Measurements from ENCODE around the gene LRMDA. TPM values are rescaled to one million over a fixed set of nuclear protein-coding genes. Genes with fewer than 3 reads are reported as not detected.

Gene LRMDA
- total RNA-seq, 6 experiments from 2014 or later, result 0.32 TPM; not detected in 5

DNA sequence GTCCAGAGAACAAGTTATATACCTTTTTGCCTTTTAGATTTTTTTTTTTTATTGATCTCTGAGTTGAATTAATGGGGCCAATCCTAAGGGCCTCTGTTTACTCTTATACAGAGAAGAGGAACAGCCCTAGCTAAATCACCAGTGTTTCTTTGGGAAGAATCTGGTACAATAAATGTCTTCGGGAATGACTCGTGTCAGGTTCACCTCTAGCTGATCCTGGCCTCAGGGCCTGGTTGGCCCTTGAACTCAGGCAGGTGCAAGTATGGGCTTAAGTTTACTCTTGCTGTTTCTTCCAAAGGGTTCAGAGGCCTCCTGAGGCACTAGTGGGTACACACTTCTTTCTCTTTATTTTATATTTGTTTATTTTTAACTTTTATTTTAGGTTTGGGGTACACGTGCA is 71.0 kb downstream of the LRMDA start:
- no peak for DNase-seq
- Mint-ChIP-seq H3K27me3 (ENCODE audit: insufficient read depth) (peaks cover 8% of the 10 kb centered on the region), H3K9me3 (no peaks in the 10 kb centered on the region), H3K4me1 (ENCODE audit: low read depth) (peaks cover 5% of the 10 kb centered on the region; the same call in 1 of the 2 replicates), H3K27ac (no peak overlapping the region), H3K36me3 (ENCODE audit: low read depth) (no peaks in the 10 kb centered on the region), H3K4me3 (no peak overlapping the region)
- TF ChIP-seq, protein P1, sequence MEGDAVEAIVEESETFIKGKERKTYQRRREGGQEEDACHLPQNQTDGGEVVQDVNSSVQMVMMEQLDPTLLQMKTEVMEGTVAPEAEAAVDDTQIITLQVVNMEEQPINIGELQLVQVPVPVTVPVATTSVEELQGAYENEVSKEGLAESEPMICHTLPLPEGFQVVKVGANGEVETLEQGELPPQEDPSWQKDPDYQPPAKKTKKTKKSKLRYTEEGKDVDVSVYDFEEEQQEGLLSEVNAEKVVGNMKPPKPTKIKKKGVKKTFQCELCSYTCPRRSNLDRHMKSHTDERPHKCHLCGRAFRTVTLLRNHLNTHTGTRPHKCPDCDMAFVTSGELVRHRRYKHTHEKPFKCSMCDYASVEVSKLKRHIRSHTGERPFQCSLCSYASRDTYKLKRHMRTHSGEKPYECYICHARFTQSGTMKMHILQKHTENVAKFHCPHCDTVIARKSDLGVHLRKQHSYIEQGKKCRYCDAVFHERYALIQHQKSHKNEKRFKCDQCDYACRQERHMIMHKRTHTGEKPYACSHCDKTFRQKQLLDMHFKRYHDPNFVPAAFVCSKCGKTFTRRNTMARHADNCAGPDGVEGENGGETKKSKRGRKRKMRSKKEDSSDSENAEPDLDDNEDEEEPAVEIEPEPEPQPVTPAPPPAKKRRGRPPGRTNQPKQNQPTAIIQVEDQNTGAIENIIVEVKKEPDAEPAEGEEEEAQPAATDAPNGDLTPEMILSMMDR (IDR thresholded peaks at IDR 0.05), result no peak

DNA sequence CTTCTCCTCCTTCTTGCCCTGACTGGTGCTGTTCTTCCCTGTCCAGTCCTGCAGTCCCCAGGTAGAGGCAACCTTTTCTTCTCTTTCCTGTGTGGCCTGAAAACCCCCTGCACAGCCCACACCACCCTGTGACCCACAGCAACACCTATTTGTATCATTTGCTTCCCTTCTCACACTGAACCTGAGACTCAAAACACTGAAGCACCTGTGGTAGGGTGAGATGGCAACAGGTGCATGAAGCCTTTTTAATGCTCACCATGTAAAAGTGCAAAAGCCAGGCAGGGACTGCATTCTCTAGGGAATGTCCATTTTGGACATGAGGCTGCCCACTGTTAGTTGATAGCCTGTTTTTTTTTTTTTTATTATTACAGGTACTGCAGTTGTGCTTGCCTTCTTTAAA is 71.4 kb downstream of the LRMDA start:
- no peak overlapping the region for H3K27ac Mint-ChIP-seq
- H3K4me3 Mint-ChIP-seq, result no peak overlapping the region
- peaks cover 5% of the 10 kb centered on the region; the same call in 1 of the 2 replicates for H3K4me1 Mint-ChIP-seq (ENCODE audit: low read depth)
- TF ChIP-seq, protein P1 (IDR thresholded peaks at IDR 0.05), result no peak
- H3K27me3 Mint-ChIP-seq (ENCODE audit: insufficient read depth), result peaks cover 8% of the 10 kb centered on the region
- DNase-seq, result no peak
- H3K36me3 Mint-ChIP-seq (ENCODE audit: low read depth), result no peaks in the 10 kb centered on the region
- H3K9me3 Mint-ChIP-seq, result no peaks in the 10 kb centered on the region

DNA sequence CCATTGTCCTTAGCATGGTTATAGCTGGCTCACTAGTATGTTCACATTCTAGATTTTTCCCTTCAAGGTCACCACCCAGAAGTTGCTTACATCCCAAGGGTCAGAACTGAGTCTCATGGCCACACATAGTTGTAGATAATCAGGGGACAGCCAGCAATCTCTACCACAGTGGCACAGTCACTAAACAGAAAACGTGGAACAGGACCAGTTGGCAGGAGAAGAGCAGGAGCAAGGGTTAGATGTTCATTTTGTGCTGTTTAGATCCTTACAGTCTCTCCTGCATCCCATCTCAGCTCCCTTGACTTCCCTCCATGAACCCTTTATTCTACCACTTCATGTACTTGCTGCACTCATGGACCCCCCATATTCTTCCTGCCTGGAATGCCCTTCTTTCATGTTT is 73.9 kb downstream of the LRMDA start:
- no peaks in the 10 kb centered on the region for H3K4me1 Mint-ChIP-seq (ENCODE audit: low read depth)
- no peak overlapping the region for H3K4me3 Mint-ChIP-seq
- no peaks in the 10 kb centered on the region for H3K36me3 Mint-ChIP-seq (ENCODE audit: low read depth)
- H3K27ac Mint-ChIP-seq, result no peak overlapping the region
- TF ChIP-seq, protein P1 (IDR thresholded peaks at IDR 0.05), result no peak
- H3K9me3 Mint-ChIP-seq, result no peaks in the 10 kb centered on the region
- H3K27me3 Mint-ChIP-seq (ENCODE audit: insufficient read depth), result peaks cover 8% of the 10 kb centered on the region
- no peak for DNase-seq

DNA sequence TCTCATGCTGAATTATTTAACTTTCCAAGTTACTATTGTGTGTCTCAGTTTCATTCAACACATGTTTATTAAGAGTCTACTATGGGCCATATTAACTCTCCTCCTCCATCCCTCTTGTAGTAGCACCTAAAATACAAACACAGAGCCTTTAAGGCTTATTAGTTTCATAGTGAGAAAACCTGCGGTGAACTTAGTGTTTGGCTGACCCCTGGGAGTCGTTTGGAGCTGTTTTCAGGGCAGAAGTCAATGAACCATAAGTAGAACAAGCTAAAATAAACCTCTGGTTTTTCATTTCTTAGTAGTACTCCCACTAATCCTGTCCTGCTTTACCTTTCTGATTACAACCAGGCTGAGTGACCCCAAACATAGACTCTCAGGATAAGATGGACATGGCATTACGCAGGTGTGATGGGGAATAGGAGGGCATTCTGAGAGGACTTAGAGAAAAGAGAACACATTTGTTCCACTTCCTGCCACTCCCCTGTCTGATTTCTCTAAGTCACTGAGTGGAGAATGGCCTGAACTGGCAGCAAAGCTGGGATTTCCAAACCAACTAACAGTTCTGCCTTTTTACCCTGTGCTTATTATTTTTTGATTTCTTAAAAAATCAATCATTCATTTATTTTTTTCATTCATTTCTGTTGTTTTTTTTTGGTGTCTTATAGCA is 74.5 kb downstream of the LRMDA start:
- Mint-ChIP-seq H3K27me3 (ENCODE audit: insufficient read depth) (peaks cover 4% of the 10 kb centered on the region), H3K36me3 (ENCODE audit: low read depth) (no peaks in the 10 kb centered on the region), H3K4me3 (no peak overlapping the region), H3K27ac (no peak overlapping the region), H3K9me3 (no peaks in the 10 kb centered on the region), H3K4me1 (ENCODE audit: low read depth) (no peaks in the 10 kb centered on the region)
- no peak for DNase-seq
- TF ChIP-seq, protein P1 (IDR thresholded peaks at IDR 0.05), result no peak

DNA sequence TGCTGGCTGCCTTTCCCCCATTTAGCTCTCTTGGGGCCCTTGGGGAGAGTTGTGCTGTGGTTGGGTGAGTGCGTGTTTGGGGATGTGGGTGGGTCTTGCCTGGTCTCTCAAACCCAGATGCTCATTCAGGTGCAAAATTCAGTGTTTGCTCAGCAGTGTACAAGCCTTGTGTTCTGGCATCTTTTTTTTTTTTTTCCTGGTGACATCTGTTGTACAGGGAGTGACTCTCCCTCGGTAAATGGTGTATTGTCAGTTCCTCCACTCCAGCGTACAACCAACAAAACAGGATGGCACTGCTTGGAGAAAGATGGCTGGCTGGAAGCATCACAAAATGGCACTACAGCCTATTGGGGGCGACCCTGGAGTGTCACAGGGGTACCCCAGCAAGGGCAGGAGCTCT is 75.5 kb downstream of the LRMDA start:
- H3K4me1 Mint-ChIP-seq (ENCODE audit: low read depth), result no peaks in the 10 kb centered on the region

More for the DNA sequence above, 75.5 kb downstream of the LRMDA start:
- Mint-ChIP-seq H3K9me3 (no peaks in the 10 kb centered on the region), H3K36me3 (ENCODE audit: low read depth) (no peaks in the 10 kb centered on the region), H3K4me3 (no peak overlapping the region), H3K27me3 (ENCODE audit: insufficient read depth) (peaks cover 4% of the 10 kb centered on the region), H3K27ac (no peak overlapping the region)
- TF ChIP-seq, protein P1 (IDR thresholded peaks at IDR 0.05), result no peak
- no peak for DNase-seq
